ENCODE results near the gene AOC1.

Gene AOC1

GRCh38 chr7:150835019-150835418 is 17.3 kb upstream of the AOC1 start:
- DNase-seq, result no peak

- no peak for DNase-seq
Observed at GRCh38 chr7:150835702-150836280, 16.5 kb upstream of the AOC1 start.

- no peak for DNase-seq
Observed at GRCh38 chr7:150838965-150839650, 13.2 kb upstream of the AOC1 start.

GRCh38 chr7:150842018-150842417 is 10.3 kb upstream of the AOC1 start:
- DNase-seq, result no peak

DNA sequence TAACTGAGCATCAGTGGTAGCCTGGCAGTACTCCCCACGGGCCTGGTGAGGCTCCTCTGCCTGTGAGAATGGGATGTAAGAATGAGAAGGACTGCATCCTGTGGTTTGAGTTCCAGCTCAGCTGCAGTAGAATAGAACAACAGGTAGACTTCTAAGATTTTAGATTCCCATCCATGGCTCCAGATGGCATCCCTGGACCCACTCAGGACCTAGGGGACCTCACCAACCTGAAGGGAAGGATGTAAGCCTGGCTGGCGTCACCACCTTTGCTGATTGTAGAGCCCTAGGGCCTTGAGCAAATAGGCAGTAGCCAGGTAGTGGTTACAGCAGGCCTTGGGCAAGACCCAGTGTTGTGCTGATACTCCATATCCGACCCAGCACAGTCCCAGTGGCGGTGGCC is 9.6 kb upstream of the AOC1 start:
- no peak for DNase-seq

- peak in 23 of 51 donors; percentile 1 to 54 (median 19) for DNase-seq
Observed at GRCh38 chr7:150845421-150845861, 6.9 kb upstream of the AOC1 start.

GRCh38 chr7:150846291-150847115 is 5.8 kb upstream of the AOC1 start:
- DNase-seq, result no peak

DNA sequence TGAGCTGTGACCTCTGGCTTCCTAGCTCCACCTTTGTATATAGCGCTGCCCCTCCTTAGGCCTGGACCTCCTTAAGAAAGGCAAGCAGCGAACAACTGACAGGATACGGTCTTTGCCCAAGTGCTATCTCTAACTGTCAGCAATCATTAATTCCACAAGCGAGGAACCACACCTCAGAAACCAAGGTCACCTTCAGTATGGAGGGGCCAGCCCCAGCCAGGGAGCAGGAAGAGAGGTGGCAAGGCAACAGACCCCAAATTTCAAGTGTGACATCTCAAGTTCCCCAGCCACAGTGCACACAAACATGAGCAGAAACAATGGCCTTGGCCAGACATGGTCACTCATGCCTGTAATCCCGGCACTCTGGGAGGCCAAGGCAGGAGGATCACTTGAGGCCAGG is 4.8 kb upstream of the AOC1 start:
- no peak for DNase-seq

DNA sequence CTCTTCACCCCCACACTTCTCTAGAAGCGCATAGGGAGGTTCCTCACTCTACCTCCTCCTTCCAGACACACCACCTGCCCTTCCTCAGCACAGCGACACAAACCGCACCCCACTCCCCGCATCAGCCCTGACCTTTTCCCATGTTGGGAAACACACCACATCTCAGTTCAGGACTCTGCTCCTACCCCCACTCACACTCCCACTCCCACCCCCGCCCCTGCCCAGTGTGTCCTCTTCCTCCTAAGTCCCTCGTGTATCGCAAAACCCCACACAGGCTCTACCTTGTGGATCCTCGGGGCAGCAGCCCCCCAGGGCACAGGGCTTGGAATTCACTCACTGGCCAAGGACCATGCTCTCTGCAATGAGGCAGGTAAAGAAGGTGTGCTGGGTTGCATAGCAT is 4.2 kb upstream of the AOC1 start:
- no peak for DNase-seq

GRCh38 chr7:150848561-150849115 is 3.7 kb upstream of the AOC1 start:
- DNase-seq, result no peak

GRCh38 chr7:150849204-150849775 is 3.0 kb upstream of the AOC1 start:
- DNase-seq, result no peak

- no peak for DNase-seq
Observed at GRCh38 chr7:150850273-150850672, 2.0 kb upstream of the AOC1 start.

GRCh38 chr7:150851492-150852370 is 586 bp upstream of the AOC1 start:
- no peak for DNase-seq

GRCh38 chr7:150854066-150855000 is 2.0 kb downstream of the AOC1 start:
- no peak for DNase-seq

GRCh38 chr7:150855046-150855445 is 2.7 kb downstream of the AOC1 start:
- no peak for DNase-seq

DNA sequence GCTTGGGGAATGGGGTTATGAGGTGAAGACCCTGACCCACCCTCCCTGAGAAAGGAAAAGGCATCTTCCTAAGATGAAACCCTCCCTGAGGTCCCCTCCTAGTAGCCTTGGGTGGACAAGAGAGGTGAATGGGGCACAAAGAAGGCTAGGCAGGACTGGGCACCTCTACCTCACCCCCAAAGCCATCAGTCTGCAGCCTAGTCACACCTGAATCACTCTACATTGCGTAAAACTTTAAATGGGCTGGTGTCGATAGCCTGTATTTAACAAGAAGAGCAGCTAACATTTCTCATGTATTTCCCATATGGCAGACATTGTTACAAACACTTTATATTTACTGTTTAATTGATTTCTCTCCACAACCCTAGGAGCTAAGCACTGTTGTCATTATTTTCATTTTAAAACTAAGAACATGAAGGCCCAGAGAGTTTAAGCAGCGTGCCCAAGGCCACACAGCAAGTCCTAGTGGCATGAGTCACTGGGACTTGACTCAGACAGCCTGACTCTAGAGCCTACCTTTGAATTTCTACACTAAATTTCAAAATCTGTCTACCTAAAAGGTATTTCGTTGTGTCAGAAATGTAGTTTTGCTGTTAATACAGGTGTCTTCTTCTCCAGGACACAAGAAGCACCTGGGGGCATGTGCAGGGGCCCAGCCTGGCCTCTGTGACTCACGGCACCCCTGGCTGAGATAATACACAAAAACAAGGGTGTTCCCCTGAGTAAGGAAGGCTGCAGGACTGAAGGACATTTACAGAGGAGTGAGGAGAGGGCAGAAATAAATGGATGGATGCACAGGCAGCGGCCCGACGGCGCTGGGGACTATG is 3.4 kb downstream of the AOC1 start:
- no peak for DNase-seq

GRCh38 chr7:150856303-150857275 is 4.3 kb downstream of the AOC1 start:
- DNase-seq, result no peak
